ENCODE data around the gene PSENEN. TPM values are rescaled to one million over a fixed set of nuclear protein-coding genes. Genes with fewer than 3 reads are reported as not detected.
A peak's percentile ranks its signal among the peaks of the same experiment; 100 is the strongest.

Gene PSENEN
- total RNA-seq, 1 experiment from 2014 or later, result 69.7 TPM

- no peak within 1 kb of the TSS for H2BK5ac ChIP-seq (ENCODE audit: insufficient read length, low read length)
- no peaks in the 10 kb centered on the region for H4K20me1 ChIP-seq (ENCODE audit: control insufficient read depth, insufficient read depth, insufficient read length)
- Mint-ChIP-seq H3K4me3 (peak within 1 kb of the TSS; percentile 94 to 96), H3K9me3 (no peaks in the 10 kb centered on the region), H3K27me3 (ENCODE audit: low read depth) (no peaks in the 10 kb centered on the region), H3K36me3 (ENCODE audit: insufficient read depth in 1 of 3, low read depth in 3 of 3) (peaks cover 0 to 8% (median 3%) of the 10 kb centered on the region in 3 experiments; a peak in 4 of 7 replicates), H3K27ac (peak within 1 kb of the TSS; percentile 80 to 96 (median 92)), H3K4me1 (peaks cover 20 to 30% of the 10 kb centered on the region in 2 experiments)
- H3K9me3 ChIP-seq (ENCODE audit: control insufficient read depth, low read depth, low read length), result no peaks in the 10 kb centered on the region
- TF ChIP-seq CTCF (conservative IDR thresholded peaks at IDR 0.05), result no peak
- no peak within 1 kb of the TSS for H3K14ac ChIP-seq (ENCODE audit: insufficient read depth, low read length)
- H3K79me2 ChIP-seq (ENCODE audit: insufficient read depth, low read length), result no peaks in the 10 kb centered on the region
- H4K8ac ChIP-seq (replicated peaks; ENCODE audit: insufficient read length, low read depth, low read length), result no peak within 1 kb of the TSS
- H2BK12ac ChIP-seq (ENCODE audit: insufficient read length, low read depth, low read length), result no peak within 1 kb of the TSS
- H3K4ac ChIP-seq (ENCODE audit: low read depth, low read length), result no peak within 1 kb of the TSS
- peak within 1 kb of the TSS; percentile 78 for H3K4me2 ChIP-seq (ENCODE audit: insufficient read depth, insufficient read length, low read length)
- no peak within 1 kb of the TSS for H2BK20ac ChIP-seq (ENCODE audit: low read depth, low read length, poor library complexity, severe bottlenecking)
- H2BK15ac ChIP-seq (ENCODE audit: low read depth, low read length), result no peak within 1 kb of the TSS
- no peaks in the 10 kb centered on the region for H3K27me3 ChIP-seq (ENCODE audit: insufficient read depth, low read length)
- no peak within 1 kb of the TSS for H3K23ac ChIP-seq (ENCODE audit: insufficient read length, low read depth, low read length)
- no peak within 1 kb of the TSS for H4K5ac ChIP-seq (ENCODE audit: insufficient read length, low read depth, low read length)
- no peak within 1 kb of the TSS for H2AFZ ChIP-seq (ENCODE audit: low read length)
- no peak within 1 kb of the TSS for H4K91ac ChIP-seq (ENCODE audit: insufficient read length, low read depth, low read length)
- no peak within 1 kb of the TSS for H3K56ac ChIP-seq (ENCODE audit: insufficient read length, low read depth, low read length)
- WGBS (ENCODE audit: extremely low coverage, insufficient read length, low lambda C conversion rate), result no CpG with 5 or more reads among the region's 45 CpGs
- DNase-seq, result peak; percentile 99
- H3K23me2 ChIP-seq (ENCODE audit: insufficient read length, low read depth, low read length, poor library complexity, severe bottlenecking), result peaks cover 16% of the 10 kb centered on the region
- H2BK120ac ChIP-seq (ENCODE audit: low read depth, low read length, poor library complexity, severe bottlenecking), result no peak within 1 kb of the TSS
- H2AK5ac ChIP-seq (ENCODE audit: insufficient read length, low read length), result no peak within 1 kb of the TSS
- peaks cover 3% of the 10 kb centered on the region for H3K79me1 ChIP-seq (ENCODE audit: insufficient read depth, low read depth, low read length, poor library complexity, severe bottlenecking)
- no peak within 1 kb of the TSS for H3K18ac ChIP-seq (ENCODE audit: insufficient read length, low read depth, low read length)
- H3K9ac ChIP-seq (ENCODE audit: extremely low read depth, insufficient read length, low read length), result peak within 1 kb of the TSS; percentile 44
- no peak within 1 kb of the TSS for H3T11ph ChIP-seq (ENCODE audit: low read length)
- H3K4me1 ChIP-seq (ENCODE audit: insufficient read depth, low read length), result peaks cover 4% of the 10 kb centered on the region; the same call in 1 of the 2 replicates
- no peak within 1 kb of the TSS for H3K27ac ChIP-seq (ENCODE audit: insufficient read length, low read depth, low read length)
Observed at GRCh38 chr19:35748106-35749020, 2.9 kb downstream of the PSENEN start, which contains the start of gene LIN37. LIN37 (plus strand) TSS chr19:35748576; CDS start chr19:35748725, 149 bp downstream.
